CD4-positive, alpha-beta T cell treated with Interleukin-6 at 100 ng/mL for 8 hours (primary cell): ENCODE data around the gene PRKCA.
A peak's percentile ranks its signal among the peaks of the same experiment; 100 is the strongest.
"Not testable (repeated sequence)": the region's sequence is repeated elsewhere in the genome, so short reads cannot be mapped to it uniquely, and the experiment has no call there.

ENCODE experiments used
- DNase-seq: peaks from one replicate; pipeline ENCODE4 v3.0.0-alpha.2; 2020; ENCODE audit warnings: mixed read lengths, low spot score

The PRKCA gene

GRCh38 chr17:66301864-66302741 is at the start of gene PRKCA:
Gene PRKCA (plus strand): TSS chr17:66302613.
- peak; percentile 64 for DNase-seq

DNA sequence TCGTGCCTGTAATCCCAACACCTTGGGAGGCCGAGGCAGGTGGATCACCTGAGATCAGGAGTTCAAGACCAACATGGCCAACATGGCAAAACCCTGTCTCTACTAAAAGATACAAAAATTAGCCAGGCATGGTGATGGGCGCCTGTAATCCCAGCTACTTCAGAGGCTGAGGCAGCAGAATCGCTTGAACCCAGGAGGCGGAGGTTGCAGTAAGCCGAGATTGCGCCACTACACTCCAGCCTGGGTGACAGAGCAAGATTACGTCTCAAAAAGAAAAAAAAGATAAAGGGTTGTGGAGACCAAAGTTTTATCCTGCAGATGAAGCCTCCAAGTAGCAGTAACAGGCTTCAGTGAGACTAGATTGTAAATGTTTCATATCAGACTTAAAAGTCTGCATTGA is 49.0 kb upstream of the PRKCA start:
- DNase-seq: not testable (repeated sequence)

- DNase-seq: peak; percentile 75
These were observed 47.3 kb upstream of the PRKCA start for GRCh38 chr17:66255112-66255511.

- peak; percentile 35 for DNase-seq
These were observed 46.9 kb upstream of the PRKCA start for GRCh38 chr17:66255527-66255971.

- no peak for DNase-seq
These were observed 42.1 kb upstream of the PRKCA start for GRCh38 chr17:66260275-66260674.

DNA sequence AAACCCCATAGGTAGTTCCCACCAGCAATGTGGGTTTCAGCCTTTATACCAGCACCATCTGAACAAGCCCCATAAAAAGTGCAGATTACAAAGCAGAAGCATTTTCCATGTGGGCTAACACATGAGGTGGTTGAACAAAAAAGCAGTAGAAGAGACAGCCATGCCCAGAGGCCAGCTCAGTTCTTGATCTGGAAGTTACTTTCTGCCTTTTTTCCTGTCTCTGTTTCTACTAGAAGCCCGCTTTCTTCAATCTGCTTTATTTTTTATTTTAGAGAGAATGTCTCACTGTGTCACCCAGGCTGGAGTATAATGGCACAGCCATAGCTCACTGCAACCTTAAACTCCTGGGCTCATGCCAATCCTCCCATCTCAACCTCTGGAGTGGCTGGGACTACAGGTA is 41.7 kb upstream of the PRKCA start:
- DNase-seq: no peak

DNA sequence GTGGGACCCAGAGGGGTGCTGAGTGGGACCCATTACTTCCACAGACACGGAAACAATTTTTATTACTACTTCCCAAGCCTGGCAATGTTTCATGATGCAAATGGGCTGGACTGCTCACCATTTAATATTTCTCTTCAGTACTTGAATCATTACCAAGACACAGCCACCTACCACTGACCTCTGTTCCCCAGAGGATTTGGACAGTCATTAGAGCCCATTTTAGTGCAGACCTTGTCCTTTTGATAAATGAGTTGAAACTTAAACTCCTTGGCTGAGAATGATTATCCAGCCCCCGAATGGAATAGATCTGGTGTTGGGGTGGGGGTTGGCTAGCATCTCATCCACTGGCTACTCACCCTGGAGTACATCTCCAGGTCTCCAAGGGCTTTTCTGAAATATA is 39.6 kb upstream of the PRKCA start:
- DNase-seq: no peak

GRCh38 chr17:66264696-66265095 is 37.7 kb upstream of the PRKCA start:
- DNase-seq: no peak

DNA sequence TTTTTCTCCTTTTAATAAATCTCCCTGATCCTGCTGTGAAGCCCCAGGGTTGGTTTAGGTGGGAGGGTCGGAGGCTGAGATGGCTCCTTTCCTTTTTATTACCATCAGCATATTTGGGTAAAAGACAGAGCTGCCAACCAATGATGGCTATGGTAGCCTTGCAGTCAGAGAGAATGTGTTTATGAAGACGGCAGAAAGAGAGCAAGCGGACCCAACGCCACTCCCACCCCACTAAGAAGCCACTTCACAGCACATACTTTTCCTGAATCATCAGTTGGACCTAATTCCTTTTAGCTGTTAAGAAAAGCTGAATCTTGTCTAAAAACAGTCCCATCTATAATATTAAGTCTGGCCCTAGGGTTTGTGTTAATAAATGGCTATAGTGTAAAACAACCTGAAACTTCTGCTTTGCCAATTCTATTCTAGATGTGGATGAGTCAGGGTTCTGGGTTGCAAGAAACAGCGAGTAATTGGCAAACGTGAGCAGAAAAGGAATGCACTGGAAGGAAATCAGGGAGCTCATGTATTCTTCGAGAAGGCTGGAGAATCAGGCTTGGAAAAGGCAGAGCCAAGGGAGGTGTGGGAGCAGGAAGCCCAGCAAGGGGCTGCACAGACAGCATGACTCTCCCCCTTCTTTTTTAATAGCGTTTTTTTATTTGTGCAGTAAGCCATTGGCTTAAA is 34.0 kb upstream of the PRKCA start:
- DNase-seq: no peak

- DNase-seq: no peak
These were observed 32.3 kb upstream of the PRKCA start for GRCh38 chr17:66270106-66270505.

DNA sequence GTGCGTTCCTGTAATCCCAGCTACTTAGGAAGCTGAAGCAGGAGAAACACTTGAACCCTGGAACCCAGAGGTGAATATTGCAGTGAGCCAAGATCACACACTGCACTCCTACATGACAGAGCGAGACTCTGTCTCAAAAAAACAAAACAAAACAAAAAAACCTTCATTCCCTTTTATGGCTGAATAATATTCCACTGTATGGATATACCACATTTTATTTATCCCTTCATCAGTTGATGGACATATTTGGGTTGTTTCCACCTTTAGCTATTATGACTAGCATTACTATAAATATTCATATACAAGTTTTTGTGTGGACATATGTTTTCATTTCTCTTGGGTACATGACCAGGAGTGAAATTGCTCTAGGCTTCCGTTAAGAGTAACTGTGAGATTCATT is 30.9 kb upstream of the PRKCA start:
- no peak for DNase-seq

DNA sequence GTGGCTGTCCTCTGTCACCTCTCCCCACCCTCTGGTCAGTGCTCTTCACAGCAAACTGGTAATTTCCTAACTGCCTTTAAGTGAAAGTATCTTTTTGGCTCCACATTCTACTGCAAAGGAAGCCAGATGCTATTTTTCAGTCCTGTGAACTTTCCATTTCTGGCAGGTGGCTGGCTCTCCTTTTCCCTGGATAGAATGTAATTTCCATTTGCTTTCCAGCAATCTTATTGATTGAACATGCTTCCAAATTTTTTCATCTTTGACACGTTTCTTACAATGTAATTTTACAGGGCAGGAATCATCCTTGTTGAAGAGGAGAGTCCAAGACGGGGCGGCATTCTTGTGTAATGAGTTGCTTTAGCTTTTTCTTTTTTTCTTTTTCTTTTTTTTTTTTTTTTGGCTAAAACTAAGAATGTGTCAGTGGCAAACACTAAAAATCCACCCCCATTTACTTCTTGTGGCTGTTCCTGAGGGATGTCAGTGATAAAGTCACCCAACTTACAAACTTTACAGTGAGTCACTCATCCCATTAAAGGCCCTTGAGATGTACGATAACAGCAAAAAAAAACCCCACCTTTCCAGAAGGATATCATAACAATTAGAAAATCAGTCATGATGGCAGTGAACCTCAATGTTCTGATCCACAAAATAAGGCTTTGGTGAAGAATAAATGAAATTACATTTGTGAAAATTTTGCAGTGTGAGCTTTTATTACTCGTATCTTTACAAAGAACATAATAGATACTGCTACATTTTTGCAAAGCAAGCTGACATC is 29.4 kb upstream of the PRKCA start:
- no peak for DNase-seq

- no peak for DNase-seq
These were observed 28.9 kb upstream of the PRKCA start for GRCh38 chr17:66273586-66273848.

DNA sequence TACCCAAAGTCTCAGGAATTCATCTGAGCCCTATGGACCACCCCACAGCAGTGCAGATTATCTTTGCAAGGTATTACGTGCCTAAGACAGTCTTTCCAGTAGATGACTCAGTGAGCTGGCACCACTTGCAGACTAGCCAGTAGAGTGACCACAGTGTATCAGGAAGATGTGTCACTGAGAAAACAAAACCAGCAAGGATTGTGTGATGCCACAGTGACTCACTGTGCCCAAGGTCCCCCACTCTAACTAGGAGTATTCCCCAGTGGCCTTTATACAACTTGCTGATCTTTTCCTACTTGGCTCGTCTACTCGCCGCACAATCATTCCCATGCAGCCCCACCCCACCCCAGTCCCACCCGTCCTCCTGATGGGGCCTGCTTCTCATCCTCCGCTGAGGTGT is 26.8 kb upstream of the PRKCA start:
- DNase-seq: no peak

GRCh38 chr17:66276328-66276937 is 26.0 kb upstream of the PRKCA start:
- DNase-seq: no peak

GRCh38 chr17:66277191-66277590 is 25.2 kb upstream of the PRKCA start:
- DNase-seq: no peak

- DNase-seq: no peak
These were observed 20.6 kb upstream of the PRKCA start for GRCh38 chr17:66281661-66282369.

- DNase-seq: no peak
These were observed 19.0 kb upstream of the PRKCA start for GRCh38 chr17:66283296-66283934.

DNA sequence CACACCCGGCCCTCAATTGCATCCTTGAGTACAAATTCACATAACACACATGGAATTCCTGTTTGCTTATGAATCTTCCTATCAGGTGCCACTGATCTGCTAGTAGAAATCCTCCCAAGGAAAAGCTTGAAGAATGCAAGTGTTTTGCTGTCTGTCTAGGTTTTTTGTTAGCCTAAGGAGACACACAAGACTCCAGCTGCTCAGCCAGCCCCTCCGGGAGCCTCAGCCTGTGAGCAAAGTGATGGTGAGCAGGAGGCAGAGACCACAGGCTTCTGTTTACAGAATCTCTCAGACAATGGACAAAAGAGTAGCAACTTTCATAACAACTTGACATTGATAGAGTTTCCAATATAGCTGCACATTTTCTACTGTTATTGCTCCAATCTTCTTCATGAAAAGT is 18.4 kb upstream of the PRKCA start:
- no peak for DNase-seq

DNA sequence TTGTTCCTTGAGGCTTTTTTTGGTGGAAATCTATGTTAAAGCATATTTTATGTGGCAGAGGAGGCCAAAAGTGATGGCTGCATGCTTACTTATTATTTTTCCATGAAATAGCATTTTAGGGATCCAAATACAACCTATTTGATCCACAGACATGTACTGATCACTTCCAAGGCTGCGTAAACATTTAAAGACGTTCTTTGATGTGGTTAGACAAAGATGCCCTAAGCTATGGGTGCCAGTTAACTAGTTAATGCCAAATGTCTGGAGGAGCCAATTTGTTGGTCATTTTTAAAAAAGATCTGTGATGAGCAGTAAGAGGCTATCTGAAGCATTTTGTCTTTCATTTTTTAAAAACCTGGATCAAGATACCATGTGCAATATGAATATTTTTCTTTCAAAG is 17.3 kb upstream of the PRKCA start:
- no peak for DNase-seq

GRCh38 chr17:66287911-66288310 is 14.5 kb upstream of the PRKCA start:
- DNase-seq: no peak
